NCI-H1436 (cell line): Measurements from ENCODE around the gene LKAAEAR1.

ENCODE experiments used
- DNase-seq: peaks from one replicate; lab custom pipeline; 2025; lab: John Stamatoyannopoulos, UW

The LKAAEAR1 gene

GRCh38 chr20:64037199-64037497 is 47.0 kb downstream of the LKAAEAR1 start:
- DNase-seq: no peak

GRCh38 chr20:64036346-64037198 is 47.6 kb downstream of the LKAAEAR1 start:
- DNase-seq: no peak

GRCh38 chr20:64035933-64036345 is 48.3 kb downstream of the LKAAEAR1 start, which contains the start of gene C20orf204:
Gene C20orf204 (plus strand): TSS chr20:64036182. CDS start chr20:64036324, 142 bp downstream.
- no peak for DNase-seq

- DNase-seq: no peak
Observed at GRCh38 chr20:64035066-64035932, 48.9 kb downstream of the LKAAEAR1 start.

- no peak for DNase-seq
Observed at GRCh38 chr20:64033981-64034493, 50.2 kb downstream of the LKAAEAR1 start.
